Testis (tissue), 3 donors: Measurements from ENCODE around the gene TSGA10IP. TPM values are rescaled to one million over a fixed set of nuclear protein-coding genes. Genes with fewer than 3 reads are reported as not detected.

Experiments
- DNase-seq: peaks from one replicate; pipeline ENCODE4 v3.0.0-alpha.2; 2019
- H3K27ac ChIP-seq, 2 donors: fragments of 200-600 bp; sonication (generic); one replicate each; pipeline ENCODE4 v1.5.1; 2019
- H3K27me3 ChIP-seq: fragments of 200-600 bp; sonication (generic); one replicate; pipeline ENCODE4 v1.5.1; 2019
- H3K36me3 ChIP-seq: fragments of 200-600 bp; sonication (generic); one replicate; pipeline ENCODE4 v1.5.1; 2017; ENCODE audit warnings: low read depth; ENCODE audit errors: missing control alignments
- H3K4me1 ChIP-seq: fragments of 200-600 bp; sonication (generic); one replicate; pipeline ENCODE4 v1.5.1; 2019
- H3K4me3 ChIP-seq, 2 donors: fragments of 200-600 bp; sonication (generic); one replicate each; pipeline ENCODE4 v1.5.1; 2017 to 2019
- H3K9me3 ChIP-seq: fragments of 200-600 bp; sonication (generic); one replicate; pipeline ENCODE4 v1.5.1; 2017
- CTCF ChIP-seq, 3 experiments: fragments of 450-650 bp in 2 of 3; fragments of 200-600 bp in 1 of 3; sonication (generic) in 1 of 3; IDR thresholded peaks; one replicate each; pipeline ENCODE4 v1.5.1; 2016 to 2019; ENCODE audit warnings: antibody characterized with exemption in 3 of 3, mild to moderate bottlenecking in 2 of 3, moderate library complexity in 1 of 3
- POLR2A ChIP-seq: fragments of 450-650 bp; IDR thresholded peaks from one replicate; pipeline ENCODE4 v1.6.1; 2017; ENCODE audit warnings: antibody characterized with exemption, mild to moderate bottlenecking, moderate library complexity
- WGBS, 2 donors: methylation state at CpG; one replicate each; pipeline ENCODE4 v1.1.5; 2018; 5-methylcytosine and 5-hydroxymethylcytosine counted together
- intact Hi-C: fragments of 100-400 bp; cut with DNase I; formaldehyde crosslinking; loops from one replicate; pipeline ENCODE4 v1.15.1; 2023; ENCODE audit warnings: low total_unique reads
- polyA plus RNA-seq: library from polyadenylated mRNA; stranded (reverse); fragments of 350-450 nt; fragmentation: Illumina TruSeq; extraction: RNeasy Lipid Tissue Mini Kit (QIAGEN cat#74804); gene quantifications from one replicate; pipeline ENCODE4 v1.2.3, GENCODE V29; 2014; ENCODE audit warnings: low read depth, low replicate concordance; ENCODE audit not compliant: insufficient read depth
- total RNA-seq, 2 donors: library from RNA; depleted of rRNA; stranded (reverse); fragments of >200 nt; gene quantifications; one replicate each; pipeline ENCODE4 v1.2.3, GENCODE V29; 2016

TSGA10IP gene
- total and polyA plus RNA-seq, 3 donors from 2014 or later, result 5.4 to 17.8 (median 5.5) TPM

- H3K4me1 ChIP-seq, result peaks cover 9% of the 10 kb centered on the region
- H3K4me3 ChIP-seq, result peak overlapping the region; percentile 43 to 52
- WGBS, 2 donors, result 24 to 56% methylated on average over 9 to 27 of the region's 28 CpGs
- H3K27ac ChIP-seq, result no peak overlapping the region
- no peaks in the 10 kb centered on the region for H3K27me3 ChIP-seq
- H3K36me3 ChIP-seq, result no peaks in the 10 kb centered on the region
- intact Hi-C loops, result no loop called here
- H3K9me3 ChIP-seq, result no peaks in the 10 kb centered on the region
- TF ChIP-seq POLR2A, result no peak
- TF ChIP-seq CTCF (IDR thresholded peaks at IDR 0.05), result no peak
- DNase-seq, result no peak
Observed at GRCh38 chr11:65898656-65899355, 46.5 kb upstream of the TSGA10IP start.

- TF ChIP-seq CTCF (IDR thresholded peaks at IDR 0.05) (no peak), POLR2A (no peak)
- peak overlapping the region; percentile 43 to 52 for H3K4me3 ChIP-seq
- H3K36me3 ChIP-seq, result no peaks in the 10 kb centered on the region
- H3K27me3 ChIP-seq, result no peaks in the 10 kb centered on the region
- intact Hi-C loops, result no loop called here
- peaks cover 8% of the 10 kb centered on the region for H3K4me1 ChIP-seq
- no peak for DNase-seq
- no peak overlapping the region for H3K27ac ChIP-seq
- 2% methylated on average over 50 of the region's 78 CpGs; no CpG with 5 or more reads in 1 of the 2 donors for WGBS, 2 donors
- H3K9me3 ChIP-seq, result no peaks in the 10 kb centered on the region
Observed at GRCh38 chr11:65899356-65900124, 45.7 kb upstream of the TSGA10IP start.

- TF ChIP-seq CTCF (IDR thresholded peaks at IDR 0.05) (no peak), POLR2A (no peak)
- intact Hi-C loops, result no loop called here
- 5 to 10% methylated on average over 14 to 36 of the region's 80 CpGs for WGBS, 2 donors
Observed at GRCh38 chr11:65900125-65900898, 45.0 kb upstream of the TSGA10IP start, which contains the start of gene FOSL1. Gene FOSL1, minus strand, starts transcription at chr11:65900388. Its CDS starts 49 bp downstream, at chr11:65900339.

GRCh38 chr11:65900899-65901180, 44.4 kb upstream of the TSGA10IP start:
- intact Hi-C loops, result no loop called here
- TF ChIP-seq CTCF (IDR thresholded peaks at IDR 0.05) (no peak), POLR2A (no peak)
- Histone ChIP-seq H3K4me1 (peaks cover 8% of the 10 kb centered on the region), H3K9me3 (no peaks in the 10 kb centered on the region), H3K27me3 (no peaks in the 10 kb centered on the region), H3K4me3 (peak overlapping the region; percentile 43 to 52), H3K36me3 (no peaks in the 10 kb centered on the region), H3K27ac (no peak overlapping the region)
- WGBS, 2 donors, result 64 to 70% methylated on average over 11 of the region's 11 CpGs
- DNase-seq, result no peak

More at GRCh38 chr11:65900125-65900898, 45.0 kb upstream of the TSGA10IP start, which contains the start of gene FOSL1:
- Histone ChIP-seq H3K27me3 (no peaks in the 10 kb centered on the region), H3K27ac (no peak within 1 kb of the TSS), H3K4me1 (peaks cover 8% of the 10 kb centered on the region), H3K4me3 (peak within 1 kb of the TSS; percentile 43 to 52), H3K9me3 (no peaks in the 10 kb centered on the region), H3K36me3 (no peaks in the 10 kb centered on the region)
- DNase-seq, result peak; percentile 87
